Neutrophil (primary cell): ENCODE results near the gene FAM107A.

ENCODE experiments used
- H3K27ac ChIP-seq: fragments of 200-600 bp; sonication (generic); 2 replicates; pipeline ENCODE4 v1.5.1; 2016; ENCODE audit warnings: mild to moderate bottlenecking, moderate library complexity
- H3K27me3 ChIP-seq: fragments of 200-600 bp; sonication (generic); 2 replicates; pipeline ENCODE4 v1.6.0; 2016; ENCODE audit warnings: mild to moderate bottlenecking
- H3K36me3 ChIP-seq: fragments of 200-600 bp; sonication (generic); 2 replicates; pipeline ENCODE4 v1.5.1; 2017
- H3K4me1 ChIP-seq, 2 experiments: fragments of 200-600 bp in 1 of 2; sonication (generic) in 1 of 2; 1 replicate in 1 of 2; 2 replicates in 1 of 2; pipeline versions ENCODE4 v1.5.1 to v1.6.1; 2013 to 2016; ENCODE audit warnings: low read depth in 1 of 2, low read length in 1 of 2, mild to moderate bottlenecking in 1 of 2, moderate library complexity in 1 of 2; ENCODE audit not compliant: control insufficient read depth in 1 of 2, insufficient read depth in 1 of 2
- H3K4me3 ChIP-seq, 2 experiments: fragments of 200-600 bp in 1 of 2; sonication (generic) in 1 of 2; 1 replicate in 1 of 2; 2 replicates in 1 of 2; pipeline ENCODE4 v1.5.1; 2013 to 2016; ENCODE audit warnings: low read depth in 1 of 2, low read length in 1 of 2, mild to moderate bottlenecking in 1 of 2, moderate library complexity in 1 of 2
- H3K9me3 ChIP-seq: fragments of 200-600 bp; sonication (generic); 2 replicates; pipeline ENCODE4 v1.5.1; 2016
- CTCF ChIP-seq: fragments of 200-600 bp; sonication (generic); IDR thresholded peaks from 2 replicates; pipeline ENCODE4 v1.5.1; 2016; ENCODE audit warnings: antibody characterized with exemption

FAM107A gene

GRCh38 chr3:58567251-58567515 lies 10.0 kb downstream of the FAM107A start:
- Histone ChIP-seq H3K4me1 (no peaks in the 10 kb centered on the region), H3K9me3 (no peaks in the 10 kb centered on the region), H3K4me3 (no peak overlapping the region), H3K36me3 (no peaks in the 10 kb centered on the region), H3K27ac (no peak overlapping the region), H3K27me3 (no peaks in the 10 kb centered on the region)
- TF ChIP-seq CTCF: no peak

- Histone ChIP-seq H3K27me3 (no peaks in the 10 kb centered on the region), H3K4me3 (no peak overlapping the region), H3K4me1 (no peaks in the 10 kb centered on the region), H3K27ac (no peak overlapping the region), H3K36me3 (no peaks in the 10 kb centered on the region), H3K9me3 (no peaks in the 10 kb centered on the region)
- TF ChIP-seq CTCF: no peak
Measured at GRCh38 chr3:58566398-58567250, 10.6 kb downstream of the FAM107A start.

GRCh38 chr3:58565621-58566397 lies 11.4 kb downstream of the FAM107A start:
- H3K9me3 ChIP-seq: no peaks in the 10 kb centered on the region
- no peak overlapping the region for H3K27ac ChIP-seq
- no peak overlapping the region for H3K4me3 ChIP-seq
- no peaks in the 10 kb centered on the region for H3K36me3 ChIP-seq
- no peak for TF ChIP-seq CTCF
- no peaks in the 10 kb centered on the region for H3K27me3 ChIP-seq
- H3K4me1 ChIP-seq: no peaks in the 10 kb centered on the region

- Histone ChIP-seq H3K27me3 (no peaks in the 10 kb centered on the region), H3K4me3 (no peak overlapping the region), H3K27ac (no peak overlapping the region), H3K9me3 (no peaks in the 10 kb centered on the region), H3K4me1 (no peaks in the 10 kb centered on the region), H3K36me3 (no peaks in the 10 kb centered on the region)
- no peak for TF ChIP-seq CTCF
Measured at GRCh38 chr3:58564456-58565160, 12.6 kb downstream of the FAM107A start.

GRCh38 chr3:58564054-58564453 lies 13.1 kb downstream of the FAM107A start:
- Histone ChIP-seq H3K27me3 (no peaks in the 10 kb centered on the region), H3K27ac (no peak overlapping the region), H3K4me3 (no peak overlapping the region), H3K4me1 (no peaks in the 10 kb centered on the region), H3K36me3 (no peaks in the 10 kb centered on the region), H3K9me3 (no peaks in the 10 kb centered on the region)
- TF ChIP-seq CTCF: no peak
